Upper lobe of left lung (tissue), 6 donors: ENCODE data around the gene GNG7. TPM values are rescaled to one million over a fixed set of nuclear protein-coding genes. Genes with fewer than 3 reads are reported as not detected.

Experiments
- ATAC-seq, 2 donors: fragments of 200-7000 bp; cut with Tn5 transposase; one replicate each; pipeline ENCODE4 v1.9.1; 2022; ENCODE audit warnings: mild to moderate bottlenecking in 2 of 2, moderate library complexity in 2 of 2; ENCODE audit not compliant: low FRiP score in 2 of 2
- DNase-seq, 2 donors: peaks; one replicate each; pipeline ENCODE4 v3.0.0-alpha.2; 2019 to 2020
- H3K27ac ChIP-seq, 4 donors: fragments of 200-600 bp; sonication (generic); one replicate each; pipeline ENCODE4 v1.5.1; 2016 to 2019
- H3K27me3 ChIP-seq, 4 donors: fragments of 200-600 bp; sonication (generic); one replicate each; pipeline ENCODE4 v1.5.1; 2017 to 2019
- H3K36me3 ChIP-seq, 4 donors: fragments of 200-600 bp; sonication (generic); one replicate each; pipeline ENCODE4 v1.5.1; 2016 to 2019
- H3K4me1 ChIP-seq, 4 donors: fragments of 200-600 bp; sonication (generic); one replicate each; pipeline ENCODE4 v1.5.1; 2018 to 2019
- H3K4me3 ChIP-seq, 4 donors: fragments of 200-600 bp; sonication (generic); one replicate each; pipeline ENCODE4 v1.5.1; 2017 to 2019; ENCODE audit warnings: mild to moderate bottlenecking in 2 of 4, moderate library complexity in 1 of 4
- H3K9me3 ChIP-seq, 4 donors: fragments of 200-600 bp; sonication (generic); one replicate each; pipeline ENCODE4 v1.5.1; 2018 to 2019
- CTCF ChIP-seq, 6 experiments: fragments of 450-650 bp in 4 of 6; fragments of 200-600 bp in 2 of 6; sonication (generic) in 2 of 6; IDR thresholded peaks; one replicate each; pipeline ENCODE4 v1.5.1; 2016 to 2019; ENCODE audit warnings: antibody characterized with exemption in 6 of 6
- EP300 ChIP-seq, 4 donors: sonication (generic); formaldehyde crosslinking; IDR thresholded peaks; one replicate each; pipeline ENCODE4 v1.5.1; 2017; ENCODE audit warnings: antibody characterized with exemption in 4 of 4, control low read depth in 2 of 4
- POLR2A ChIP-seq, 4 donors: fragments of 450-650 bp; IDR thresholded peaks; one replicate each; pipeline ENCODE4 v1.5.1; 2016 to 2017; ENCODE audit warnings: antibody characterized with exemption in 4 of 4, mild to moderate bottlenecking in 2 of 4
- POLR2AphosphoS5 ChIP-seq, 2 donors: sonication (generic); formaldehyde crosslinking; IDR thresholded peaks; one replicate each; pipeline ENCODE4 v1.5.1; 2017; ENCODE audit warnings: antibody characterized with exemption in 2 of 2
- WGBS, 2 donors: methylation state at CpG; one replicate each; pipeline ENCODE4 v1.1.5; 2017 to 2018; 5-methylcytosine and 5-hydroxymethylcytosine counted together
- total RNA-seq, 6 donors: library from RNA; depleted of rRNA in 4 of 6; stranded (reverse); fragments of >200 nt in 4 of 6; gene quantifications; one replicate each; pipeline versions ENCODE4 v1.1.0 to v1.2.1, GENCODE V29; 2016 to 2021
- donor health status: DM: no; HTN: no; CAD: no; lungs with moderate emphysema.
- donor health status: DM: no; HTN: yes; CAD: no; lungs with severe emphysema.

The GNG7 gene
- total RNA-seq, 6 donors from 2014 or later: 3.5 to 7.7 (median 7.1) TPM

DNA sequence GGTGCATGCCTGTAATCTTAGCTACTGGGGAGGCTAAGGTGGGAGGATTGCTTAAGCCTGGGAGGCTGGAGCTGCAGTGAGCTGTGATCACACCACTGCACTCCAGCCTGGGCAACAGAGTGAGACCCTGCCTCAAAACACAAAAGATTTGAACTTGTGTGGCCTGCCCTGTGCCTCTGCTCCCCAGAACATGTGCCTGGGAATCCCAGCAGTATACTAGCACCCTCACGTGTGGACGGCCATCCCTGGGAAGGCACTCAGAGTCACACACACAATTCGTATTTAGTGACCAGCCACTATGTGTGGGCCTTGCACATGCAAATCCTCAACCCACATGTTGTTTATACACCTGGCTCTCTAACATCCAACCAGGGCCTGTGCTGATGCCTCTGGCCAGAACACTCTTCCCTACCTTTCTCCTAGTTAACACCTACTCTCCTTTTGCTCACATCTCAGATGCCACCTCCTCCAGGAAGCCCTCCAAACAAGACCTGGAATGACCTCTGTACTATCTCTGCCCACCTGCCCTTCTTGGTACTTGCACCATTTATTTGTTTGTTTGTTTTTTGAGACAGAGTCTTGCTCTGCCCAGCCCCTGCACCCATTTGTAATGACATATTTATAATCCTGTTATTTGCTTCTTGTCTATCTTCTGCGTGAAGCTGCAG, 218.9 kb downstream of the GNG7 start:
- WGBS, 2 donors: 88 to 95% methylated on average over 4 of the region's 4 CpGs
- H3K27me3 ChIP-seq: peaks cover 0 to under 1% (median 0%) of the 10 kb centered on the region in 4 donors
- ATAC-seq (no peak), DNase-seq (no peak)
- H3K4me3 ChIP-seq: no peak overlapping the region
- H3K9me3 ChIP-seq: peaks cover 3 to 10% (median 8%) of the 10 kb centered on the region in 4 donors
- TF ChIP-seq POLR2AphosphoS5 (IDR thresholded peaks at IDR 0.05) (no peak), CTCF (IDR thresholded peaks at IDR 0.05) (no peak), EP300 (IDR thresholded peaks at IDR 0.05) (no peak), POLR2A (IDR thresholded peaks at IDR 0.05) (no peak)
- no peaks in the 10 kb centered on the region for H3K36me3 ChIP-seq
- H3K27ac ChIP-seq: no peak overlapping the region
- peaks cover 18 to 23% (median 20%) of the 10 kb centered on the region in 4 donors for H3K4me1 ChIP-seq

GRCh38 chr19:2483084-2483483, 219.4 kb downstream of the GNG7 start:
- Histone ChIP-seq H3K4me3 (no peak overlapping the region), H3K4me1 (peaks cover 13 to 23% (median 17%) of the 10 kb centered on the region in 4 donors), H3K27ac (no peak overlapping the region), H3K9me3 (peaks cover 3 to 10% (median 8%) of the 10 kb centered on the region in 4 donors), H3K27me3 (no peaks in the 10 kb centered on the region), H3K36me3 (peaks cover 0 to 5% (median 0%) of the 10 kb centered on the region in 4 donors)
- 87 to 88% methylated on average over 6 of the region's 6 CpGs for WGBS, 2 donors
- TF ChIP-seq POLR2A (IDR thresholded peaks at IDR 0.05) (no peak), CTCF (IDR thresholded peaks at IDR 0.05) (no peak), POLR2AphosphoS5 (IDR thresholded peaks at IDR 0.05) (no peak), EP300 (IDR thresholded peaks at IDR 0.05) (no peak)
- ATAC-seq: no peak
- DNase-seq: no peak

GRCh38 chr19:2482354-2483038, 220.0 kb downstream of the GNG7 start:
- peaks cover 10 to 18% (median 15%) of the 10 kb centered on the region in 4 donors for H3K4me1 ChIP-seq
- ATAC-seq (no peak), DNase-seq (no peak)
- TF ChIP-seq POLR2A (IDR thresholded peaks at IDR 0.05): no peak
- TF ChIP-seq EP300 (IDR thresholded peaks at IDR 0.05): no peak
- TF ChIP-seq CTCF (IDR thresholded peaks at IDR 0.05): no peak
- TF ChIP-seq POLR2AphosphoS5 (IDR thresholded peaks at IDR 0.05): no peak
- H3K9me3 ChIP-seq: peaks cover 3 to 10% (median 8%) of the 10 kb centered on the region in 4 donors
- H3K36me3 ChIP-seq: peaks cover 0 to 11% (median 4%) of the 10 kb centered on the region in 4 donors
- no peak overlapping the region for H3K4me3 ChIP-seq
- H3K27me3 ChIP-seq: no peaks in the 10 kb centered on the region
- H3K27ac ChIP-seq: no peak overlapping the region
- WGBS, 2 donors: 71 to 72% methylated on average over 12 of the region's 12 CpGs

DNA sequence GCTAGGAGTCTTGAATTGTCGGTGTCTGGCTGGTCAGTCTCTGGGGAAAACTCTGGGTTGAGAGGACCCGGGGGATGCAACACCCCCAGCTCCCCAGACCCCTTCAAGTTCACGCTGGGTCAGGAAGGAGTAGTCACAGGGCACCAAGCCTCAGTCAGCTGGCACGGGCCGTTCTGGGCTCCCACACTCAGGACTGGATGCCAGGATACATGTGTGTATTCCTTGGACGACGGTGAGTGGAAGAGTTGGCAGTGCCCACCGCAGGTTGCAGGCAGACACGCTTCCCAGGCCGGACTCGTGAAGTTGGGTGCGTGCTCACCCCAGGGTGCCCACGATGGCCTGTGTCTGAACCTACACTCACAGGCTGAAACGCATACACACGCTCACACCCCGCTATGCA, 221.0 kb downstream of the GNG7 start:
- H3K9me3 ChIP-seq: peaks cover 3 to 10% (median 8%) of the 10 kb centered on the region in 4 donors
- no peak overlapping the region for H3K27ac ChIP-seq
- peaks cover 10 to 19% (median 16%) of the 10 kb centered on the region in 4 donors for H3K4me1 ChIP-seq
- no peak for DNase-seq
- no peaks in the 10 kb centered on the region for H3K27me3 ChIP-seq
- ATAC-seq: no peak
- TF ChIP-seq EP300 (IDR thresholded peaks at IDR 0.05) (no peak), POLR2AphosphoS5 (IDR thresholded peaks at IDR 0.05) (no peak), CTCF (IDR thresholded peaks at IDR 0.05) (no peak), POLR2A (IDR thresholded peaks at IDR 0.05) (no peak)
- H3K4me3 ChIP-seq: no peak overlapping the region
- 95 to 96% methylated on average over 4 to 16 of the region's 16 CpGs for WGBS, 2 donors
- H3K36me3 ChIP-seq: peaks cover 0 to 19% (median 11%) of the 10 kb centered on the region in 4 donors
